ENCODE measurements around the gene CMAS.

- TF ChIP-seq POLR2AphosphoS5 (IDR thresholded peaks at IDR 0.05; ENCODE audit: low read depth) (no peak), CTCF (IDR thresholded peaks at IDR 0.05; ENCODE audit: insufficient read depth, low read length) (no peak)
Measured at GRCh38 chr12:22110176-22110575, 64.2 kb downstream of the CMAS start.

All from HL-60 (cell line).